ENCODE results near the gene SPATA31E1.

Gene SPATA31E1

GRCh38 chr9:87859137-87859536, 23.5 kb upstream of the SPATA31E1 start:
- H3K4me1 Mint-ChIP-seq = peaks cover 2% of the 10 kb centered on the region
- H3K9me3 Mint-ChIP-seq = peaks cover 48% of the 10 kb centered on the region
- no peak for TF ChIP-seq CTCF (IDR thresholded peaks at IDR 0.05)
- H3K27me3 Mint-ChIP-seq (ENCODE audit: low read depth, poor library complexity) = peaks cover 5% of the 10 kb centered on the region
- no peaks in the 10 kb centered on the region for H3K36me3 Mint-ChIP-seq (ENCODE audit: low read depth)
- DNase-seq = no peak
- no peak overlapping the region for H3K27ac Mint-ChIP-seq
- no peak overlapping the region for H3K4me3 Mint-ChIP-seq

- DNase-seq = no peak
- no peak for TF ChIP-seq CTCF (IDR thresholded peaks at IDR 0.05)
- no peaks in the 10 kb centered on the region for H3K36me3 Mint-ChIP-seq (ENCODE audit: low read depth)
- H3K9me3 Mint-ChIP-seq = peaks cover 48% of the 10 kb centered on the region
- no peak overlapping the region for H3K4me3 Mint-ChIP-seq
- H3K4me1 Mint-ChIP-seq = no peaks in the 10 kb centered on the region
- H3K27me3 Mint-ChIP-seq (ENCODE audit: low read depth, poor library complexity) = peaks cover 5% of the 10 kb centered on the region
- no peak overlapping the region for H3K27ac Mint-ChIP-seq
These were observed 22.9 kb upstream of the SPATA31E1 start for GRCh38 chr9:87859786-87860185.

- TF ChIP-seq CTCF (IDR thresholded peaks at IDR 0.05) = no peak
- no peak for DNase-seq
These were observed 21.3 kb upstream of the SPATA31E1 start for GRCh38 chr9:87861332-87861731.

GRCh38 chr9:87862536-87863268, 20.0 kb upstream of the SPATA31E1 start:
- no peak overlapping the region for H3K4me3 Mint-ChIP-seq
- DNase-seq = no peak
- H3K27me3 Mint-ChIP-seq (ENCODE audit: low read depth, poor library complexity) = peaks cover 11% of the 10 kb centered on the region
- H3K4me1 Mint-ChIP-seq = no peaks in the 10 kb centered on the region
- H3K27ac Mint-ChIP-seq = no peak overlapping the region
- H3K9me3 Mint-ChIP-seq = peaks cover 40% of the 10 kb centered on the region
- H3K36me3 Mint-ChIP-seq (ENCODE audit: low read depth) = no peaks in the 10 kb centered on the region
- TF ChIP-seq CTCF (IDR thresholded peaks at IDR 0.05) = no peak

More at GRCh38 chr9:87861332-87861731, 21.3 kb upstream of the SPATA31E1 start:
- Mint-ChIP-seq H3K9me3 (peaks cover 40% of the 10 kb centered on the region), H3K4me3 (no peak overlapping the region), H3K27me3 (ENCODE audit: low read depth, poor library complexity) (peaks cover 7% of the 10 kb centered on the region), H3K36me3 (ENCODE audit: low read depth) (no peaks in the 10 kb centered on the region), H3K27ac (no peak overlapping the region), H3K4me1 (no peaks in the 10 kb centered on the region)

DNA sequence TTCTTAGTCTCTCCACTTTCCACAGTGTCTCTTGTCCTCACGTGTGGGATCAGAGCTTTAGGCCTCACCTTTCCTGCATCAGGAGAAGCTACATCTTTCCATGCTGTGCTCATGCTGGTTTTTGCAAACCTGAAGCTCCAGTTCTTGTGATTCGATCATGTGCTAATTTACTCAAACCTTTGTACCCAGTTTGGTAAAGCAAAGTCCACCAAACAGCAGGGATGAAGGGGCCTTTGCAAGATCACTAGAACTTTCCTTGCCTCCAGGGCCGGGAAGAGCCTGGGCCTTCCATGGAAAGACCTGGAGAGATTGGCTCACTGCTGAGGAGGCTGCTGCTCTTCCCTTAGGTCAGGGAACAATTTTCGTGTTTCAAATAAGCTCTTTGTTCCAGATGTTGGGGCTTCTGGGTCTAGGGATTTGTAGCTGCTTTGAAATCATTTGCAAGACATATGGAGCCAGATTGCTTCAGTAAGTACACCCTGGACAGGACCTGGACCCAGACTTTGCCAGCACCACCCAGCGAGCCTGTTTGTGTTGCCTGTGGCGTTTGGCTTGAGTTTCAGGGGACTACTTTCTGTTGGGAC, 18.7 kb upstream of the SPATA31E1 start:
- Mint-ChIP-seq H3K4me1 (no peaks in the 10 kb centered on the region), H3K4me3 (no peak overlapping the region), H3K9me3 (peaks cover 30% of the 10 kb centered on the region), H3K27me3 (ENCODE audit: low read depth, poor library complexity) (peaks cover 11% of the 10 kb centered on the region), H3K27ac (no peak overlapping the region), H3K36me3 (ENCODE audit: low read depth) (no peaks in the 10 kb centered on the region)
- DNase-seq = no peak
- TF ChIP-seq CTCF (IDR thresholded peaks at IDR 0.05) = no peak

DNA sequence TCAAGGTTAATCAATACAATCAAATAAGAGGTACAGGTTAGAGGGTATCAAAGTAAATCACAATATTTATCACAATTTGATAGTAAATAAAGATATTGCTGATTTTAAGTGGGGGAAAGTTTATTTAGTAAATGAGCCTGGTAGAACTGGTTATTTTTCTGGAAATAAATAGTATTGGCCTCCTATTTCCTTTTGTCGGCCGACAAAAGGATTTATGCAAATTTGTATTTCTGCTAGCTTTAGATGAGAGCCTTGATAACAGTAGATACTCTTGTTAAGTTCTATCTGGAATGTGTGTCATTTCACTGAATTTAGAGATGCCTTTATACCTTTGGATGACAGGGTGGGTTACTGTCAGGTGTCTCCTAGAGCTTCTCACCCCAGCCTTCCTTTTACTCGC, 17.8 kb upstream of the SPATA31E1 start:
- no peak overlapping the region for H3K27ac Mint-ChIP-seq
- no peak overlapping the region for H3K4me3 Mint-ChIP-seq
- H3K36me3 Mint-ChIP-seq (ENCODE audit: low read depth) = no peaks in the 10 kb centered on the region
- peaks cover 24% of the 10 kb centered on the region for H3K9me3 Mint-ChIP-seq
- TF ChIP-seq CTCF (IDR thresholded peaks at IDR 0.05) = no peak
- H3K27me3 Mint-ChIP-seq (ENCODE audit: low read depth, poor library complexity) = peaks cover 11% of the 10 kb centered on the region
- no peak for DNase-seq
- no peaks in the 10 kb centered on the region for H3K4me1 Mint-ChIP-seq

Data from nephron progenitor cell (in vitro differentiated cells).